ENCODE measurements around the gene ENKD1.

GRCh38 chr16:67716097-67716496 is 49.5 kb upstream of the ENKD1 start:
- TF ChIP-seq, protein P1, sequence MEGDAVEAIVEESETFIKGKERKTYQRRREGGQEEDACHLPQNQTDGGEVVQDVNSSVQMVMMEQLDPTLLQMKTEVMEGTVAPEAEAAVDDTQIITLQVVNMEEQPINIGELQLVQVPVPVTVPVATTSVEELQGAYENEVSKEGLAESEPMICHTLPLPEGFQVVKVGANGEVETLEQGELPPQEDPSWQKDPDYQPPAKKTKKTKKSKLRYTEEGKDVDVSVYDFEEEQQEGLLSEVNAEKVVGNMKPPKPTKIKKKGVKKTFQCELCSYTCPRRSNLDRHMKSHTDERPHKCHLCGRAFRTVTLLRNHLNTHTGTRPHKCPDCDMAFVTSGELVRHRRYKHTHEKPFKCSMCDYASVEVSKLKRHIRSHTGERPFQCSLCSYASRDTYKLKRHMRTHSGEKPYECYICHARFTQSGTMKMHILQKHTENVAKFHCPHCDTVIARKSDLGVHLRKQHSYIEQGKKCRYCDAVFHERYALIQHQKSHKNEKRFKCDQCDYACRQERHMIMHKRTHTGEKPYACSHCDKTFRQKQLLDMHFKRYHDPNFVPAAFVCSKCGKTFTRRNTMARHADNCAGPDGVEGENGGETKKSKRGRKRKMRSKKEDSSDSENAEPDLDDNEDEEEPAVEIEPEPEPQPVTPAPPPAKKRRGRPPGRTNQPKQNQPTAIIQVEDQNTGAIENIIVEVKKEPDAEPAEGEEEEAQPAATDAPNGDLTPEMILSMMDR (IDR thresholded peaks at IDR 0.05; ENCODE audit: low read depth, low read length): no peak
- TF ChIP-seq POLR2A (IDR thresholded peaks at IDR 0.05; ENCODE audit: extremely low read depth, insufficient read length) (no peak), MYC (IDR thresholded peaks at IDR 0.05; ENCODE audit: low read depth, low read length) (no peak), MAX (IDR thresholded peaks at IDR 0.05; ENCODE audit: low read depth, low read length) (no peak)

All from NB4 (cell line).